MM.1S (cell line): ENCODE data around the gene NFKB1.
"Not testable (repeated sequence)": the region's sequence is repeated elsewhere in the genome, so short reads cannot be mapped to it uniquely, and the experiment has no call there.

Source experiments
- DNase-seq: peaks from one replicate; pipeline ENCODE4 v3.0.0-alpha.2; 2015
- H2AFZ ChIP-seq: fragments of 300-600 bp; sonication (generic); 2 replicates; pipeline ENCODE4 v1.6.0; 2016; ENCODE audit warnings: antibody characterized with exemption, low read length
- H3F3A ChIP-seq: fragments of 300-600 bp; sonication (generic); 2 replicates; pipeline ENCODE4 v1.6.1; 2016; ENCODE audit warnings: mild to moderate bottlenecking, antibody characterized with exemption, low read length, moderate library complexity, mixed read lengths; ENCODE audit not compliant: insufficient read depth
- H3K27ac ChIP-seq: fragments of 300-600 bp; sonication (generic); 2 replicates; pipeline ENCODE4 v1.5.1; 2016; ENCODE audit warnings: mild to moderate bottlenecking, low read length
- H3K27me3 ChIP-seq: fragments of 300-600 bp; sonication (generic); replicated peaks from 2 replicates; pipeline ENCODE4 v1.6.0; 2016; ENCODE audit warnings: low read length; ENCODE audit not compliant: insufficient read depth
- H3K36me3 ChIP-seq: fragments of 300-600 bp; sonication (generic); replicated peaks from 2 replicates; pipeline ENCODE4 v1.6.1; 2016; ENCODE audit warnings: mild to moderate bottlenecking, low read length, mixed read lengths; ENCODE audit not compliant: insufficient read depth
- H3K4me1 ChIP-seq: fragments of 300-600 bp; sonication (generic); 2 replicates; pipeline ENCODE4 v1.6.1; 2016; ENCODE audit warnings: low read length, mixed read lengths
- H3K4me2 ChIP-seq: fragments of 300-600 bp; sonication (generic); 2 replicates; pipeline ENCODE4 v1.6.0; 2016; ENCODE audit warnings: low read depth, low read length
- H3K4me3 ChIP-seq: fragments of 300-600 bp; sonication (generic); 2 replicates; pipeline ENCODE4 v1.5.1; 2016; ENCODE audit warnings: low read length, mixed read lengths
- H3K79me2 ChIP-seq: fragments of 300-600 bp; sonication (generic); 2 replicates; pipeline ENCODE4 v1.6.1; 2016; ENCODE audit warnings: mixed run types, low read length, mixed read lengths
- H3K9ac ChIP-seq: fragments of 300-600 bp; sonication (generic); 2 replicates; pipeline ENCODE4 v1.6.1; 2016; ENCODE audit warnings: low read length, mixed read lengths
- H3K9me2 ChIP-seq: fragments of 300-600 bp; sonication (generic); replicated peaks from 2 replicates; pipeline ENCODE4 v1.6.1; 2016; ENCODE audit warnings: mild to moderate bottlenecking, low read length, mixed read lengths; ENCODE audit not compliant: insufficient read depth
- H3K9me3 ChIP-seq: fragments of 300-600 bp; sonication (generic); replicated peaks from 2 replicates; pipeline ENCODE4 v1.6.1; 2016; ENCODE audit warnings: mild to moderate bottlenecking, low read length, mixed read lengths; ENCODE audit not compliant: insufficient read depth
- H4K20me1 ChIP-seq: fragments of 300-600 bp; sonication (generic); 2 replicates; pipeline ENCODE4 v1.6.1; 2016; ENCODE audit warnings: mild to moderate bottlenecking, low read length, moderate library complexity, mixed read lengths; ENCODE audit not compliant: insufficient read depth
- EZH2 ChIP-seq: fragments of 300-600 bp; sonication (generic); optimal IDR thresholded peaks from 2 replicates; pipeline ENCODE3; 2017; ENCODE audit warnings: low read depth, mild to moderate bottlenecking, antibody characterized with exemption, low read length, mixed read lengths
- EZH2phosphoT487 ChIP-seq: fragments of 300-600 bp; sonication (generic); IDR thresholded peaks from 2 replicates; pipeline ENCODE4 v1.6.1; 2018; ENCODE audit warnings: antibody characterized with exemption, low read length
- TF ChIP-seq, protein P1 (sequence below): fragments of 300-600 bp; sonication (generic); IDR thresholded peaks from 2 replicates; pipeline ENCODE4 v1.5.1; 2016; ENCODE audit warnings: antibody characterized with exemption, low read length, mixed read lengths

NFKB1 gene

DNA sequence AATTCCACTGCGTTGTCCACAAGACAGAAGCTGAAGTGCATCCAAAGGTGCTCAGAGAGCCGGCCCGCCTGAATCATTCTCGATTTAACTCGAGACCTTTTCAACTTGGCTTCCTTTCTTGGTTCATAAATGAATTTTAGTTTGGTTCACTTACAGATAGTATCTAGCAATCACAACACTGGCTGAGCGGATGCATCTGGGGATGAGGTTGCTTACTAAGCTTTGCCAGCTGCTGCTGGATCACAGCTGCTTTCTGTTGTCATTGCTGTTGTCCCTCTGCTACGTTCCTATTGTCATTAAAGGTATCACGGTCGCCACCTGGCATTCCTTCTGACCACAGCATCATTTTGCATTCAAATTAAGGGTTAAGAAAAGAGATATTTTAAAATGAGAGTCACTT, 115.5 kb downstream of the NFKB1 start:
- Histone ChIP-seq H4K20me1 (no peaks in the 10 kb centered on the region), H3K79me2 (peaks cover 12% of the 10 kb centered on the region), H2AFZ (0 out of 2 replicates have a peak overlapping the region, but pooled peaks have one; percentile 2), H3K9me3 (no peaks in the 10 kb centered on the region), H3K9me2 (no peaks in the 10 kb centered on the region), H3K27me3 (no peaks in the 10 kb centered on the region), H3K4me2 (peak overlapping the region; percentile 84), H3K4me3 (peak overlapping the region; percentile 49), H3K27ac (peak overlapping the region; percentile 96), H3K9ac (peak overlapping the region; percentile 86), H3K36me3 (no peaks in the 10 kb centered on the region), H3K4me1 (peaks cover 87% of the 10 kb centered on the region), H3F3A (peaks cover 84% of the 10 kb centered on the region)
- DNase-seq, result peak; percentile 98
- TF ChIP-seq, protein P1, sequence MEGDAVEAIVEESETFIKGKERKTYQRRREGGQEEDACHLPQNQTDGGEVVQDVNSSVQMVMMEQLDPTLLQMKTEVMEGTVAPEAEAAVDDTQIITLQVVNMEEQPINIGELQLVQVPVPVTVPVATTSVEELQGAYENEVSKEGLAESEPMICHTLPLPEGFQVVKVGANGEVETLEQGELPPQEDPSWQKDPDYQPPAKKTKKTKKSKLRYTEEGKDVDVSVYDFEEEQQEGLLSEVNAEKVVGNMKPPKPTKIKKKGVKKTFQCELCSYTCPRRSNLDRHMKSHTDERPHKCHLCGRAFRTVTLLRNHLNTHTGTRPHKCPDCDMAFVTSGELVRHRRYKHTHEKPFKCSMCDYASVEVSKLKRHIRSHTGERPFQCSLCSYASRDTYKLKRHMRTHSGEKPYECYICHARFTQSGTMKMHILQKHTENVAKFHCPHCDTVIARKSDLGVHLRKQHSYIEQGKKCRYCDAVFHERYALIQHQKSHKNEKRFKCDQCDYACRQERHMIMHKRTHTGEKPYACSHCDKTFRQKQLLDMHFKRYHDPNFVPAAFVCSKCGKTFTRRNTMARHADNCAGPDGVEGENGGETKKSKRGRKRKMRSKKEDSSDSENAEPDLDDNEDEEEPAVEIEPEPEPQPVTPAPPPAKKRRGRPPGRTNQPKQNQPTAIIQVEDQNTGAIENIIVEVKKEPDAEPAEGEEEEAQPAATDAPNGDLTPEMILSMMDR, result no peak
- no peak for TF ChIP-seq EZH2phosphoT487
- TF ChIP-seq EZH2, result no peak

DNA sequence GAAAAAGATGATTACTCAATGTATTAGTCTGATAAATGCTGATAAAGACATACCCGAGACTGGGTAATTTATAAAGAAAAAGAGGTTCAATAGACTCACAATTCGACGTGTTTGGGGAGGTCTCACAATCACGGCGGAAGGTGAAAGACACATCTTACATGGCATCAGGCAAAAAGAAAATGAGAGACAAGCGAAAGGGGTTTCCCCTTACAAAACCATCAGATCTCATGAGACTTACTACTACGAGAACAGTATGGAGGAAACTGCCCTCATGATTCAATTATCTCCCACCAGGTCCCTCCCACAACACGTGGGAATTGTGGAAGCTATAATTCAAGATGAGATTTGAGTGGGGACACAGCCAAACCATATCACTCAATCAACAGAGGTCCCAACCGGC, 117.9 kb downstream of the NFKB1 start:
- H3K9me3 ChIP-seq, H3K9me2 ChIP-seq, H3K36me3 ChIP-seq, H3K4me2 ChIP-seq, H3K9ac ChIP-seq, H4K20me1 ChIP-seq, H2AFZ ChIP-seq, H3K79me2 ChIP-seq, H3K27me3 ChIP-seq, H3K4me3 ChIP-seq: not testable (repeated sequence)
- DNase-seq, result peak; percentile 35
- Histone ChIP-seq H3K27ac (peak overlapping the region; percentile 84; the same call in 1 of the 2 replicates), H3F3A (peaks cover 60% of the 10 kb centered on the region), H3K4me1 (peaks cover 66% of the 10 kb centered on the region)

DNA sequence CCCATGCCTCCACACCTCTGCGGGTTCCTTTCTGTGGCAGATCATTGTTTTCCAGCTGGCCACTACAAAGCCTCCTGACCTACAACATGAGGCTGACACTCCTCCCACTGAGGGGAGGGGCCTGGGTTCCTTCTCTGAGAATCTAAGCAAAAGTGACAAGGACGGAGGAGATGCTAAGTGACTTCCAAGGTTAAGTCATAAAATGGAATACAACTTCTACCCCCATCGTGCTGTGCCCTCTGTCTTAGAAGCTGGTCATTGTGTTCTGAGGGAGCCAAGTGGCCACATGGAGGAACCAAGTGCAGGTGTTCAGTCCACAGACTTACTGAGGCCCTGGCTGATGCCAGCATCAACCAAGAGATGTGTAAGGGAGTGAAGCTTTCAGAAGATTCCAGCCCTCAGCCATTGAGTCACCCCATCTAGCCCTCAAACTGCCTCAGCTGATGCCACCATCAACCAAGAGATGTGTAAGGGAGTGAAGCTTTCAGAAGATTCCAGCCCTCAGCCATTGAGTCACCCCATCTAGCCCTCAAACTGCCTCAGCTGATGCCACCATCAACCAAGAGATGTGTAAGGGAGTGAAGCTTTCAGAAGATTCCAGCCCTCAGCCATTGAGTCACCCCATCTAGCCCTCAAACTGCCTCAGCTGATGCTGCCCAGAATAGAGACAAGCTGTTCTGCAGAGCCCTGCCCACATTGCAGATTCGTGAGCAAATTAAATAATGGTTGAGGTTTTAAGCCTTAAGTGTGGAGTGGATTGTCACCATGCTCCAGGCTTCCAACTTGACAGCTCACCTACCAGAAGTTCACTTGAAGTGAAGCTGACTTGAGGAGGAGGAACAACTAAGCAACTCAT, 118.8 kb downstream of the NFKB1 start:
- peak; percentile 40 for DNase-seq
- peak overlapping the region; percentile 84 for H3K27ac ChIP-seq
- peak overlapping the region; percentile 71; the same call in 1 of the 2 replicates for H3K4me2 ChIP-seq
- peaks cover 56% of the 10 kb centered on the region for H3K4me1 ChIP-seq
- not testable (repeated sequence) for H3K9me2 ChIP-seq, H3K36me3 ChIP-seq, H3K27me3 ChIP-seq, H3K4me3 ChIP-seq, H4K20me1 ChIP-seq, H3K9me3 ChIP-seq, H3K79me2 ChIP-seq
- peak overlapping the region; percentile 5; the same call in 1 of the 2 replicates for H2AFZ ChIP-seq
- H3F3A ChIP-seq, result peaks cover 50% of the 10 kb centered on the region
- peak overlapping the region; percentile 32 for H3K9ac ChIP-seq

DNA sequence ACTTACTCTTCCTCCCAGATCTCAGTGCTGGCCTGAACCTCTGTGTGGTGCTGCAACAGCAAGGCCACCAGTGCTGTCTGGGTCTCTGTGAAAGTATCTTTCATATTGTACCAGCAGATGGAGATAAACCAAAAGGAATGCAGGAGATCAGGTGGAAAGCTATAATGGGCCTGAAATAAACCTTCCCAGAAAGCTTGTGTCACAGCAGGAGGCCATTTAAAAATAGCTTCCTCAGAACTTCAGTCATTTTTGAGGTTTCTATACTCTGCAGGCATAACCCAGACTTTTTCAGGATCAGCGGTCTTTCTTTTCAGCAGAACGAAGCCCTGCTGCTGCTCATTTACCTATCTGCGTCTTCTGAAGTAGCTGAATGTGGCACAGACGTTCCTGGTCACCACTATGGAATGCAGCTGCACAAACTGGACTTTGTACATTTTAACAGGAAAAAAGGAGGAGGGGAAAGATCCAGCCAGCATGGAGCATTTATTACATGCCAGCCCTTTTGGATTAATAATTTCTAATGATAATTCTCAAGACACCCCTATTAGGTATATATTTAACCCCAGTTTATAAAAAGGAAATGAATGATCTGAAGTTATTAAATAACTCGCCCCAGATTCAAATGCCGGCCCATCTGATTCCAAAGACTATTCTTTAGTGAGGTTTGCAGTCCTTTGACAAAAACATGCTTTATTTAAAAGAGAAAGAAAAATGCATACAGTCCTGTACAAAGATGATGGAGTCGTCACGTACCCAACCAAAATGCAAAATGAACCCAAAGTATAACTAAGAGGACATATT, 119.7 kb downstream of the NFKB1 start:
- Histone ChIP-seq H3K4me1 (peaks cover 52% of the 10 kb centered on the region), H3K36me3 (no peaks in the 10 kb centered on the region), H3K27ac (peak overlapping the region; percentile 84), H3K27me3 (no peaks in the 10 kb centered on the region), H4K20me1 (no peaks in the 10 kb centered on the region), H3K4me2 (peak overlapping the region; percentile 71), H3K4me3 (peak overlapping the region; percentile 13), H3K79me2 (no peaks in the 10 kb centered on the region), H3K9me2 (no peaks in the 10 kb centered on the region), H3K9ac (peak overlapping the region; percentile 32), H2AFZ (peak overlapping the region; percentile 5), H3K9me3 (no peaks in the 10 kb centered on the region), H3F3A (peaks cover 42% of the 10 kb centered on the region)
- no peak for TF ChIP-seq EZH2phosphoT487
- TF ChIP-seq, protein P1, result peak; percentile 69
- peak; percentile 76 for DNase-seq
